ENCODE measurements around the gene GADD45GIP1.

The GADD45GIP1 gene

DNA sequence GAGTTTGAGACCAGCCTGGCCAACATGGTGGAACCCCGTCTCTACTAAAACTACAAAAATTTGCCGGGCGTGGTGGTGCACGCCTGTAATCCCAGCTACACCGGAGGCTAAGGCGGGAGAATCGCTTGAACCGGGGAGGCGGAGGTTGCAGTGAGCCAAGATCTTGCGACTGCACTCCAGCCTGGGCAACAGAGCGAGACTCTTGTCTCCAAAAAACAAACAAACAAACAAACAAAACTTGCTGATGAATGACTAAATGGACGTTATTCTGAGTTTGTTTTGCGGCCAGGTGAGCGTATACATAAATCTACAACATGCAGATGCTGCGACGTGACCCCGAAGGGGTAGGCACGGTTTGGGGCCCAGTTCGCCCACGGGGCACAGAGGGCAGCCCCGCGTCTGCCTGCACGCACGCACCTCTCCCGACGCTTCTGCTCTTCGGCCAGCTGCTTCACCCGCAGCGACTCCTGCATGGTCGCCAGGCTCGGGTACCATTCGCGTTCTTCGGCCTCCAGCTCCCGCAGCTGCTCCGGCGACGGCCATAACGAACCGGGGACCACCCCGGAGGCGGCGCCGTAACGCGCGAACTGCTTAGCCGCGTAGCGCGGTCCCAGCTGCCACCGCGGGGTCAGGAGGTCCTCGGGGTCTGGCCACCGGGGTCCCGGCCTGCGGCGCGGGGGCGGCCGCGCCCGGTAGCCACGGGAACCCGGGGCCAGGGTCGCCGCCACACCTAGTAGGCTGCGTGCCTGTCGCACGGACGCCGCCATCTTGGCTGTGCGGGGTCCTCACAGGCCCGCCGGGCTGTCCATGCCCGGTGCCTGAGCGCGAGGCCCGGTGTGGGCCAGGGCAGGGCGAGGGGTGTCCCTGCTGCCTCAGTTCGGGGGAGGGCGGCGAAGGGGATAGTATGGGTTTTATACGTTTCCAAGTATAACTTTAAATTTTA is at the start of gene GADD45GIP1:
GADD45GIP1 (minus strand) TSS at position 778 of the 943 bp plus-strand sequence; CDS start at position 767, 11 bp downstream.
- no peak for DNase-seq

DNA sequence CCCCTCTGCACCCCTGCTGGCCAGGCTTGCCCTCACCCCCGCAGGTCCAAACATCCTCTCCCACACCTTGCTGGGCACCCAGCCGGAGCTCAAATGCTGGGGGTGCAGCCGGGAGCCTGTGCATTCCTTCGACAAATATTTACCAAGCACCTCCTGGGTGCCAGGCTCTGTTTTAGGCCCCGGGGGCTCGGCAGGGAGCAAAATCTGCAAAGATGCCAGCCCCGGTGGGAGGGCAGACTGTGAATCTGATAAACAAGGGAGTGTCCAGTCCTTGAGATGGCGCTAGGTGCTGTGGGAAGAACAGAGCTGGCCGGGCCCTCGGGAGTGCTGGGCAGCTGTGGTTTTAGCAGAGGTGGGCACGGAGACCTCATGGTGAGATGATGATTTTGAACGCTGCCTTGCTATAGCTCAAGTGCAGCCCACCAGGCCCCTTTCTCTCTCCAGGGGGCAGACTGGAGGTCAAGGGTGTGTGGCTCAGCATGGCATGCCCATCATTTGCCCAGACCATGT is 48.9 kb upstream of the GADD45GIP1 start:
- DNase-seq: no peak

DNA sequence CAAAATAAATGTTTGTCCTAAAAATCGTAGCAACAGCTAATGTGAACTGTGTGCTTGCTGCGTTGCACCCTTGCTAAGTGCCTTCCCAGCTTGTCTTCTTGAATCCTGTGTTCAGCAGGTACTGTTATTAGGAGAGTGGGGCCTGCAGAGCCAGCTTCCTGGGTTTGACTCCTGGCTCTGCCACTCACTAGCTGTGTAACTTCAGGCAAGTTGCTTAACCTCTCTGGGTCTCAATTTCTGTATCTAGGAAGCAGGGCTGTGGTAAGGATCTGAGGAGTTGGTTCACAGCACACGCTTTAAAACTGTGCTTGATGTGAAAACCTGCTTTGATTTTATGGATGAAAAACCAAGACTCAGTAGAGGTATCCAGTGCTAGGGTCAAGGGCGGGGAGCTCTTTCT is 48.2 kb upstream of the GADD45GIP1 start:
- DNase-seq: no peak

DNA sequence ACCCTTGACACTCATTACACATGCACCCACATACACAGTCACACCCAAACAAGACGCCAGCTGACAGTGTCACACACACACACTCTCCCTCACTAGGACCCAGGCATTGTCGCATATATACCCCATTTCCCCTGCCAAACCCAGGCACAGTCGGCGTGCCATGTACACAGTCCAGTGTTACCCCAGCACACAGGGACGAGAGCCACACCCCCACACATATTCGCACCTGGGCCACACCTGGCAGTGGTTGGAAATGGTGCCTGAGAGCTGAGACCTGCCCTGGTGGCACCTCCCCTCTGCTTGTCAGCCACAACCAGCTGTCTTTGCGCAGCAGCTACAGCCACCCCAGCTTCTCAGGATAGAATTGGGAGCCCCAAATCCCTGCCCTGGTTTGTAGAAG is 47.2 kb upstream of the GADD45GIP1 start:
- DNase-seq: no peak

DNA sequence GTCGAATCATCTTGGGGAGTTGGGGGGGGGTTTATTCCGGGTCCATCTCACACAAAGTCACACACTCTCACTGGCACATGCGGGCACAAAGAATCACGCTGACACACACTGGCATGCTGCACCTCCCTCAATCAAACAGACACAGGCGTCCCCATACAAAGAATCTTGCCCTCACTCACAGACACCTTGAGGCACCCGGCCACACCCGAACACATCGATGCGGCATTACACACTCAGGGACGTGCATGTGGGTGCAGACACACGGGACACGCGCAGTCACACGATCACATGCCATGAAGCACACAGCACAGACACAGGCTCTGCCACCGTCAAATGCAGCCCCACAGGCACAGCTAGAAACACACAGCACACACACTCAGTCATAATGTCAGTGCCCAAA is 46.1 kb upstream of the GADD45GIP1 start:
- no peak for DNase-seq

- DNase-seq: no peak
These were observed 45.3 kb upstream of the GADD45GIP1 start for GRCh38 chr19:13002166-13002898.

DNA sequence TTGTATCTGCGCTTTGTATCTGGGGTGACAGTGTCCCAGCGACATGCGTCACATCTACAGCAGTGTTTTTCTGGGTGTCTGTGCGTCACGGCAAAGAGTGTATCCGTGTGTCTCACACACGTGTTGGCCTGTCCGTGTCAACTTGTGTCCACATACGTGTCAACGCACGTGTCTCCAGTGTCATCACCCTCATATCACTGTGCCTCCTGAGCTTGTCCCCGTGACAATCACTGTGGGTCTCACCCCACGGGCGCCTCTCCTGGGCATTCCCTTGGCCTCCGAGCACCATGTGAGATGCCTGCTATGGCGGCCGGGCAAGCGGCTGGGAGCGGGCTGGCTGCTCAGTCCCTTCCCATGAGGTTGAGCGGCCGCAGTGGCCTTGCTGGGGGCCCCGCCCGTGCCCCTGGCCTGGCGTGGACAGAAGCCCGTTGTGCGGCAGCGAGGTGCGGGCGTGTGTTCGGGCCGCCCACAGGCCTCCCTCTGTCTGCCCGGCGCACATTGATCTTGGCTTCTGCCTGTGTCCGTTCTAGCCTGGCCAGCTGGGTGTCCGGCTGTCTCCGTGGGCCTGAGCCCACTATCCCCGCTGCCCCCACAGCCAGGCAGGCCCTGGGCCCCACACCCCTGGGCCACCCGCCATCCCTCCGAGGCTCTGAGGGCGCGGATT is 44.6 kb upstream of the GADD45GIP1 start:
- no peak for DNase-seq

GRCh38 chr19:13001166-13001501 is 44.1 kb upstream of the GADD45GIP1 start:
- no peak for DNase-seq

DNA sequence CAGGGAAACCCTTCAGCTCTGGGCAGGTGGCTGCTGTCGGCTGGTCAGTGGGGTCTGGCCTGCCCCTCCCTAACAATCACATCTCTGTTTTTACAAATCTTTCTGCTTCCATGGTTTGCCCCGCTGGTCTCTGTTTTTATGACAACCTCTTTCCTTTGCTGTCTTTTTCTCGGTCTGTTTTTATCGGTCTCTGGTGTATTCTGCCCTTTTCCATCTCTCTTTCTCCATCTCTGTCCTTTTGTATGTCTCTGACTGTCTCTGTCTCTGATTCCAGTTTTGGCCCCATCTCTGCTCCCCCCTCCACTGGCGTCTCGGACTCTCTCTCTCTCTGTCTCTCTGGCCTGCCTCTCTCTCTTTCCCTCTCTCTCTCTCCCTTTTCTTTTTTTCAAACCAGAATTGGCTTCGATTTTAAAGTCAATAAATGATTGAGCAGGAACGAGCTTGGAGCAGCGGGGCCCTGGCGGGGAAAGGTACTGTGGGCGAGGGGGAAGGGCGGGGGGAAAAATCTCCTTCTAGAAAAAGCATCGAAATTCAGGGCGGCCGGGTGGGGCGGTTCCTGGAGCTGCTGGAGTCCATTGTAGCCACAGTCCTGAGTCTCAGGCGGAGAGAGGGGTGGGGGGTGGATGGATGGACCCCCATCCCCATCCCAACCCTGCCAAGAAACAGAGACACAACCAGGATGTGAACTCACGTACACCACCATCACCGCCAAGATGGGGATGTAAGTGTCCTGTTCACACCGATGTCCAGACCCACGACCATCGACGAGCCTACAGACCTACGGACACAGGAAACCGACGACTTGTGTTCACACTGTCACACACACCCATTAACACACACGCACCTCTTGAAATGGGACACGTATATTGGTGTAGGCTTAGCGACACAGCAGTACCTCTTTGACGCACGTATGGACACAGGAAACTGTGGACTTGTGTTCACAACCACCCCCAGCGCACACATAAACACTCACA is 41.2 kb upstream of the GADD45GIP1 start:
- DNase-seq: no peak

DNA sequence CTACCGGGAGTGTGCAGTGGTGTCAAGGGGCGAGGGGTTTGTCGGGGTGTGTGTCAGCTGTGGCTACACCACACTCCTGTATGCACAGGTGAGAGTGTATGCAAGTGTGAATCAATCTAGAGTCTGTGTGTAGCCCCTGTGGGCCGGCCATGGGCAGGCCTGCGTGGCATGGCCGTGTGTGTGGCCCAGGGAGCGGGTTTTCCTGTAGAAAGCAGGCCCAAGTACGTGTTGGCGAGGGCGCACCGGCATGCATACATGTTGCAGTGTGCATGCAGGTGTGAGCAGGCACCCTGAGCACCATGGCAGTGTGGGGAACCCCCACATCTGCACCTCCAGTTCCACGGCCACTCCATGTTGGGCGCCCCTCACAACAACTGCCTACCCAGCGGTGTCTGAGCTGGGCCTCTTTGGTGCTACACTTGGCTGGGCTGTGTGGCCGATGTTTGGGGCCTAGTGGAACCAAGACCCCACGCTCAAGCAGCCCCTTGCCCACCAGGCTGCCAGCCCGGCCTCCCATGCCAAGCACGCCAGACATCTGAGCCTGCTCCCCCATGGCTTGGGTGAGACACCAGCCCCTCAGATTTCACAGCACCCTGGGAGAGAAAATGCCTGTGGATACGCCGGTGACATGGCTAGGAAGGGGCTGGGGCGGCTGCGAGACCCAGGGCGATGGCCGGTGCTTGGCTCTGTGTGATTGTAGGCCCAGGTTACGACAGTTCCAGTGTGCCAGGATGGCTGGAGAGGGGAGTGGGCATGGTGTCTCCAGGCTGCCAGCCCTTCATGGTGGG is 40.4 kb upstream of the GADD45GIP1 start:
- DNase-seq: no peak

DNA sequence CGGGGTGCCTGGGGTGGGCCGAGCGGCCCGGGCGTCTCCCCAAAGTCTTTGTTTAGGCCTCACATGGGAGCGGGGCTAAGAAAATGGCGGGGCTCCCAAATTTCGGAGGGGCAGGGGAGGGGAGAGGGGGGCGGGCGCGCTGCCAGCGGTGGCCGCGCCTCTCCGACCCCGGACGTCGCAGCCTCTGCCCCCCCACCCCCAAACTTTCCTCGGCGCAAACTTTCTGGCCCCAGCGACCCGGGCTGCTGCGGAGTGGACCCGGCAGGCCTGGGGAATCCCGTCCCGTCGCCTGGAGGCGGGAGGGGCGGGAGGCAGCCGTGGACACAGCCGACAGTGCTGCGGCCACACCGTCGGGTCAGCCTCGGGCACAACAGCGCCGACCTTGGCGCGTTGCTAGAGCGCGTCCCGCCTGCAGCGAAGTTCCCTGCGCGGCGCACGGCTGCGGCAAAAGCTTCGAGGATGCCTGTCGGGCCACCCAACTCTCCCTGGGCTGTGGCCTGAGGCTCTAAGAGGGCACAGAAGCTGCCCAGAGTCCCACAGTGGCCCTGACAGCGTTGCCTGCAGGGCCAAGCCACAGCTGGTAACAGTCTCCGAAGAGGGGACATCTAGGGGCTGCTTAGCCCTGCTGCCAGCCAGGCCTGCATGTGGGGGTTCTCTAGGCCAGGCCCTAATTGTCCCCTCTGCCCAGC is 39.5 kb upstream of the GADD45GIP1 start:
- no peak for DNase-seq

DNA sequence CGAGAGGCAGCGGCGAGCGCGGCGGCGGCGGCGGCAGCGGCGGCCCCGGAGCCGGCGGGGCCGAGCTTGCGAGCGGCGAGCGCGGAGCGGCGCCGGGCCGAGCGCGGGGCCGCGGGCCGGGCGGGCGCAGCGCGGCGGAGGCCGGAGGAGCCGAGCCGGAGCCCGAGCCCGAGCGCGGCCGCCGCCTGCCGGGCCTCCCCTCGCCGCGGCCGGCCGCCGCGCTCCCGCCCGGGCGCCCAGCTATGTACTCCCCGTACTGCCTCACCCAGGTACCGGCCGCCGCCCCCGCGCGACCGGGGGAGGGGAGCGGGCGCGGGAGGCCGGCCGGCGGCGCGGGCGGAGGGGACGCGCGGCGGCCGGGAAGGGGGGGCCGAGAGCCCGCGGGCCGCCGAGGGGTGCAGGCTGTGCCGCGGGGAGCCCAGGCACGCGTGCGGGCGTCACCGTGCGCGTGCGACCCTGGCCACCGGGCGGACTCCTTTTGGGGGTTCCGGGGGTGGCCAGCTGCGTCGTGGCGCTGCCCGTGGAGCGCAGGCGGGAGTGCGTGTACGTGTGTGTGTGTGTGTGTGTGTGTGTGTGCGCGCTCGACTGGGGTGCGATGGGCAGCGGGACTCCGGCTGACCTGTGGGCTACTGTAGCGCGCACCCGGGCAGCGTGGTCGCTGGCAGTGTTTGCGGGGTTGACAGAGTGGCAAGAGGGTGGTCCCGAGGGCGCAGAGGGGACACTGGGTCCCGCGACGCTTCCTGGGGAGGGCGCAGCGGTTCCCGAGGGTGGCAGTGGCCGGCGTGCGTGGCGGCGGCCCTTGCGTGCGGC is 38.8 kb upstream of the GADD45GIP1 start:
- no peak for DNase-seq

- no peak for DNase-seq
These were observed 37.9 kb upstream of the GADD45GIP1 start, which contains the start of gene NFIX for GRCh38 chr19:12994701-12995595. Gene NFIX (plus strand): TSS chr19:12995475. CDS start chr19:12995838, 363 bp downstream.

- no peak for DNase-seq
These were observed 36.5 kb upstream of the GADD45GIP1 start for GRCh38 chr19:12993562-12993961.

GRCh38 chr19:12992729-12993128 is 35.7 kb upstream of the GADD45GIP1 start:
- no peak for DNase-seq

DNA sequence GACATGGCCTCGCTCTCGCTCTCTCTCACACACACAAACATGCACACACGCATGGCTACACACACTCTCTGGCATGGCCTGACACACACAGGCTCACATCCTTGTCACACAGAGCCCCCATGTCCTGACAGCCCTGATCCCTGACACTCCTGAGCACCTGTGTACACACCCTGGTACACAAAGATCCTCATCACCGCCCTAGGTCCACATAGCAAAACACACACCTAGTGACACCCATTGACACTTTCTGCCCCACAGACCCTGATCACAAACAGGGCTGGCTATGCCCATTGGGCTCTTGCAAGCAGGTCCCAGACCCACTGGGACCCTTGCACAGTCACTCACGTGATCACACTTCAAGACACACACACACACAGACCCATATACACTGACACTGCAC is 34.3 kb upstream of the GADD45GIP1 start:
- DNase-seq: no peak

DNA sequence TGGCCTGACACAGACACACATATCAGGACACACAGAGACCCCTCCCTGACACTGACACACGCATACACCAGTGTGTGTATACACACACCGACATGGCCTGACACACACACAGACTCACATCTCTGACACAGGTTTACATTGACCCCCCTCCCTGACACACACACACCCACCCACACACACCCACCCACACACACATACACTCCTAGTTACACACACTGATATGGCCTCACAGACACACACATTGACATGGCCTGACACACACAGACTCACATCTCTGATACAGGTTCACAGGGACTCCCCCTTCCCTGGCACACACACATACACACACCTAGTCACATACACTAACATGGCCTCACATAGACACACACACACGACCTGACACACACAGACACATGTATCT is 33.8 kb upstream of the GADD45GIP1 start:
- no peak for DNase-seq

DNA sequence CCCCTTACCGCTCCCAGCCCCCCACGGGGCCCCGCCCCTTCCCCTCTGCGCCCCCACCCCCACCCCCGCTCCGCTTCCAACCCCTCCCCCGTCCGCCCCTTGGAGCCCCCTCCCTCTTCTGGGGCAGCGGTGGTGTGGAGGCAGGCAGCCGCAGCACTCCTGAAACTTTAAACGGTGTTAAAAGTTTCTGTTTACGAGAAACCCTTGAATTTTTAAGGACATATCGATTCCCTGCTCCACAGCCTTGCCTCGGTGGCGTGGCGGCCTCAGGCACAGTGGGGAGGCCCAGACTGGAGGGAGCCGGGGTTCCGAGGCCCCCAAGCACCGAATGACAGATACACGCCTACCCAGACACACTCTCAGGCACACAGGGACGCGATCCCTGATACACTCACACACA is 33.4 kb upstream of the GADD45GIP1 start:
- no peak for DNase-seq

DNA sequence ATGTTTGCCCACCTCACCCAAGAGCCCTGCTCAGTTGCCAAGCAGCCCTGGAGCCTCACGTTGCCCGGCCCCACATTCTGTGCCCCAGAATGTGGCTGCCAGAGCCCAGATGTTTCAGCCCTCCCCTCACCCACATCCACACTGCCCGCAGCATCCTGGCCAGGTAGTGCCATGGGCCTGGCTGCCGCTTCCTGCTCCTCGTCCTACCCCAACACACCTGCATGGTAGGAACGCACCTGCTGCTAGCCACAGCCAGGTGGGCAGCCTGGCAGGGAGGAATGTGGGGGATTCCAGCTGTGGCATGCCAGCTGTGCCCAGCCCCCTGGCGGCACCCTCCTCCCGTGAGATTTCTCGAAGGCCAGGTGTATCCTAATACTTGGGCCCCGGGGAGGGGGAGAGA is 30.8 kb upstream of the GADD45GIP1 start:
- no peak for DNase-seq
